CD4-positive, alpha-beta T cell treated with Interleukin-12 subunit alpha and Interleukin-12 subunit beta, for 1 hour (primary cell): Measurements from ENCODE around the gene RUNX3.

ENCODE experiments used
- DNase-seq: peaks from one replicate; pipeline ENCODE4 v3.0.0-alpha.2; 2020

Gene RUNX3

GRCh38 chr1:24878045-24878444, 52.0 kb downstream of the RUNX3 start:
- no peak for DNase-seq

- no peak for DNase-seq
Measured at GRCh38 chr1:24875991-24876506, 54.0 kb downstream of the RUNX3 start.

GRCh38 chr1:24875257-24875656, 54.8 kb downstream of the RUNX3 start:
- no peak for DNase-seq

DNA sequence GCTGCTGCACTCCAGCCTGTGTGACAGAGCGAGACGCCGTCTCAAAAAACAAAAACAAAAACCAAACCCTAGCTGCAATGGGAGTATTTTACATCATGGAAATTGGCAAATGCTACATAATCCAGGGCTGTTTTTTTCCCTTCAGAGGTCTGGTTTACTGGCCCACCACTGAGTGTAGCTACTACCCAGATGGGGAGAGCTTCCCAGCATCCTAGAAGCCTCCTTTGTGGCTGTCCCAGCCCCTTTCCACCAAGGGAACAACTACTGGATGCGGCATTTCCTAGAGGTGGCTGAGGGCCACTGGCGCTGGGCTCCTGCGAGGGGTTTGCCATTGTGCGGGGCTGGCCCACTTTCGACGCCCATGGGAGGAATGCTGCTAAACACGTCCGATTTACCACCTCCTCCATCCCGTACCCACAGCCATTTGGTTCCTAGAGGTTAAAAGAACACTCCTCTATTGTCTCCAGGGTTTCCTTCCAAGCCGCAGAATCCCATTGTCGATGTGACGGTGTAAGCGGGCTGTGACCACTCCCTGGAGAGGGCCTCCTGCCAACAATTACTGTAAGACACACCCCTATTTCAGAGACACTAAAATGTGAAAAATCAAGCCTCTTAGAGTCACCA, 55.4 kb downstream of the RUNX3 start:
- no peak for DNase-seq

DNA sequence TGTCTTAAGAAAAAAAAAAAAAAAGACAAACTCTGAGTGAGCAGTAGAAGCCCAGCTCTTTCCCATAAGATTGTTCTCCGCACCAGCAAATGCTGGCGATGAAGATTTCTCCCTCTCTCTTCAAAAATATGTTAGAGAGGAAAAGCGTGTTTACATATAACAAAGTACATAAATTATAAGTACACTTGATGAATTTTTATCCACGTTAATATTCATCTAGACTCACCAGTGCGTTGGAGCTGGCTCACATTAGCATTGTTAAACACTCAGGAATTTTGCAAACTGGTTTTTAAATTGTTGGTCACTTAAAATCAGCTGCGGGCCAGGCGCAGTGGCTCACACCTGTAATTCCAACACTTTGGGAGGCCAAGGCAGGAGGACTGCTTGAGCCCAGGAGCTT, 56.0 kb downstream of the RUNX3 start:
- no peak for DNase-seq

GRCh38 chr1:24873148-24873547, 56.9 kb downstream of the RUNX3 start:
- DNase-seq = no peak

- DNase-seq = no peak
Measured at GRCh38 chr1:24872061-24872850, 57.8 kb downstream of the RUNX3 start.

DNA sequence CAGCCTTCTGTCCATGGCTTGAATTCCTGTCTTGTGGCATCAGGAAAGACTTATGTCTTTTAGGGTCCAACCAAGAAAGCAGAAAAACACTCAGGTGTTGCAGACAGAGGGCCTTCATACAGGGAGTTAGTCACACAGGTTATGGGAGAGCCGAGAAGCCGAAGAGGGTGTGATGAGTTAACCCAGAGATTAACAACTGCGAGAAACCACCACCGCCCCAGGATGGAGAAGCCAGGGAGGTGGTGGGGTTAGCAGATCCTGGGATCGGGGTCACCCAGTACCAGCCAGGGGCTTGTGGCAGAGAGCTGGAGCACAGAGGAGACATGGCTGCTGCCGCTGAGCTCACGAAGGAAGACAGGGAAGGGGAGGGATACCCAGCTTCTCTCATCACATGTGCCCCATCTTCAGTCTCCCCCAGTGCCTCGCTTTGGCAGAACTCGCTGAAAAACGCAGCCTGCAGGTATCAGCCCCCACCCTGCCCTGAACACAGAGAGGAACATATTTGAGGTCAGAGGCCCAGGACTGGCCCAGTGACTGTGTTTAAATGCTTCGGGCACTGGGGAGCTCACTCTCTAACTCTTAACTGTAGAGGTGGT, 58.7 kb downstream of the RUNX3 start:
- no peak for DNase-seq

GRCh38 chr1:24870551-24871195, 59.4 kb downstream of the RUNX3 start:
- no peak for DNase-seq

GRCh38 chr1:24868016-24868875, 61.8 kb downstream of the RUNX3 start:
- DNase-seq = no peak

DNA sequence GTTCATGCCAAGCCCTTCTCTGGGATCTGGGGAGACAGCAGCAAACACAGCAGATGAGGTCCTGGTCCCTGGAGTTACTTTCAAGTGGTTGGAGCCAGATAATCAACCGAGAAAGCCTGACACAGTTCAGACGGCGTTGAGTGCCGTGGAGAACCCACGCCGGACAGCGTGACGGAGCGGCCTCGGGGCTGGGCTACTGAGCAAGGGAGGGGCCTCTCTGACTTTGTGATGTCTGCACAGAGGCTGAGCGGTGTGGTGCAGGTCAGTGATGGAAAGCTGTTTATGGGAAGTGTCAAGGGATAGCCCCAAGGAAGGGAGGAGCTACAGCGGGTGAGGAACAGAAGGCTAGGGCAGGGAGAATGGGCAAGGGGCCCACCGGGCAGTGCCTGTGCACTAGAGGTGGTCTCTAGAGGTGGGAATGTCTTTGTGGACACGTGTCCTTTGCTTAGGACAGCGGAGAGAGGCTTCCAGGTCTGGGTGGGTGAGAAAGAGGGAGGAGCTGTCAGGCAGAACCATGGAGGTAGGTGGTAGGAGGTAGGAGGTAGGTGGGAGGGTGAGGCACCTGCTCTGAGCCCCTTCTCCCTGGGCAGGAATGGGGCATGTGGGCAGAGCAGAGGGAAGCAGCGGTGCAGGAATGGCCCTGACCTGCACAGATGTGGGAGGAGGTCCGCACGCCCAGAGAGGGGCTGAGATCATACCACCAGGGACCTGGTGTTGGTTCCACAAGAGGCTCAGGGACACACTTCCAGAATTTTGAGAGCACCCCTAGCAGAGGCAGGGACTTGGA, 62.8 kb downstream of the RUNX3 start:
- DNase-seq = no peak

DNA sequence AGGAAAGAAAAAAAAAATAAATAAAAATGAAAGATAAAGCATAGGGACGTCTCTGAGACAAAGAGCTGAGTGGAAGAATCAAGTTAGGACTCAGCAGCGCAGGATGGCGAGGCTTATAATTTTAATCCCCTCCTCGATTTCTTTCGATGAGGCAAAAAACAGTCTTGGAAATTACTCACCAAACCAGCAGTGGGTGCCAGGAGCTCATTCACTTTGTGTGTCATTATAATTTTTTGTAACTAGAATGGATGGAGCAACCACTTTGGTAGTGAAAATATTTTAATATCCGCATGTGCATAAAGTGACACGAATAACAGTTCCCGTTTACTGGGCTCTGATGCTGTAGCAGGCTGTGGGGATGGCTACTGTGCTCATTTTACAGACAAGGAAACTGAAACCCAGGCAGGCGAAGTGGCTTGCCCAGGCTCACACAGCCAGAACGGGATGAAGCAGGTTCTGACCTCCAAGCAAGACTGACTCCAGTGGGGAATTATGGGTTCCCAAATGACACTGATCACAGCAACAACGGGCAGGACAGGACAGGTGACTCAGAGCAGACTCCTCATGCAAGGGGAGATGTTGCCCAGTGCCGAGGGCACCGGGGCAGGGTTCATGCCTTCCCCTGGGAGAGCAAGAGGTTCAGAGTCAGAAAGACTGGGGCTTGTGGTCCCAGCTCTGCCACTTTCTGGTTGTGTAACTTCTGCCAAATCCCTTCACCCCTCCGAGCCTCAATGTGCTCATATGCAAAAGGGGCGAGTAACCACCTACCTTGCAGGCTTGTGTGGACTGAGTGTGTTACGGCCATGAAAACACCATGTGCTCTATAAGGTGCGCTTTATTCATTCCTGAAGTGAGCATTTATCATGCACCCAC, 63.6 kb downstream of the RUNX3 start:
- DNase-seq = no peak

GRCh38 chr1:24865587-24865986, 64.5 kb downstream of the RUNX3 start:
- no peak for DNase-seq

DNA sequence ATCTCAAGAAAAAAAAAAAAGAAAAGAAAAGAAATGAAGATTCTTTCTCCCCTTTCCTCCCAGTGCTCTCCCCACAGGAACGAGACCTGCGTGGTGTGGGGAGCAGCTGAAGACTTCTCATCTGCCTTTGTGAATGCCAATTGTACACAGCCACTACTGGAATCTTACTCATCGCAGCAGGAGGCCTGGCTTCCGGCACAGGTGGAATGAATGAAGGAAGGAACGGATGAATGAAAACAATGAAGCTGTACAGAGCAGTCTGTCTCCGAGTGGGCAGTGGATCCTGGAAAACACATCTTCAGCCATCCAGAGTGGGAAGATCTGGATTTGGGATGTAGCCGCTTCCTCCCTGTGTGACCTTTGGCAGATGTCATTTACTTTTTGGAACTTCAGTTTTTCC, 64.9 kb downstream of the RUNX3 start:
- DNase-seq = no peak

DNA sequence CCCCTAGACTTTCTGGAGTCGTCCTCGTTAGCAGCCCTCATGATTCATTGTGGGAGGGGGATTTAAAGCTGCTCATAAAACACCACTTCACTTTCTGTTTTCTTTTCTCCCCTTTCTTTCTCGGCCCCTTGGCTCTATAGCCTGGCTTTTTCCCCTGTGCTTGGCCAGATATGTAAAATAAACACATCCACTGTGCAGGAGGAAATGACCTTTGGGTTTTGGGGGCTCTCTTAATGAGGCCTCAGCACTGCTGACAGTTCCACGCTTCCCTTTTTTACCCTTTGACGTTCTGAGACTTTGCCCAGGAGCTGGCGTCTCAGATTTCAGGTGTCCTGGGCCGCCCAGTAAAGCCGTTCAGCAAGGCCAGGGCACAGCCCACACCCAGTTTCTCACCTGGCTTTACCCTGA, 65.7 kb downstream of the RUNX3 start:
- DNase-seq = no peak

DNA sequence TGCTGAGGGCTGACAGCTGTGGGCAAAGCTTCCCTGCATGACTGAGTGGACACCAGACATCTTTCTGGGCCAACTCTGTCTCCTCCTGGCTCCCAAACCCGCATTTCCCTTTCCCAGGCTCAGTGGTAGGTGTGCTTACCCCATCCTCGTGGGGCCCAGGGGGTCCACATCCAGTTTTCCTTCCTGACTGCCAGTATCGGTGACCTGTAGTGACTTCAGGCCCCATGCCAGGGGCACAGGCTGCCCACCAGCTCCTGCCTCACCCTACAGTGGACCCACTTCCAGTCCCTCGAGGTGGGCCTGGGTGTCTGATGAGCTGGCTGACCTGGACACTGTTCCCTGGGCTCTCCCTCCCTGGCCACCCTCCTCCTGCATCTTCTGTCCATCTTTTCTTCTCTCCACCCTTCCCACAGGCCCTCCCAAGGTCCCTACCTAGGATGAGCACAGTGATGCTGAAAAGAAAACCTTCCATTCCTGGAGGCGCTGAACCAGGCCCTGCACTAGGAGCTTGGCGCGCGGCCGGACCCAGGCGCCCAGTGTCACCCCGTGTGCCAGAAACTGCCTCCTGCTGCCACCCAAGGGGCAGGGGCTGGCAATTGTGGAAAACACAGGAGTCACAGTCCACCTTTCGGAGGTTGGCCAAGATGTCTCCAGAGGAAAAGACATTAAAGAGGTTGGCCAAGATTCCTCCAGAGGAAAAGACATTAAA, 67.1 kb downstream of the RUNX3 start:
- no peak for DNase-seq

GRCh38 chr1:24861821-24862727, 68.0 kb downstream of the RUNX3 start:
- DNase-seq = no peak

DNA sequence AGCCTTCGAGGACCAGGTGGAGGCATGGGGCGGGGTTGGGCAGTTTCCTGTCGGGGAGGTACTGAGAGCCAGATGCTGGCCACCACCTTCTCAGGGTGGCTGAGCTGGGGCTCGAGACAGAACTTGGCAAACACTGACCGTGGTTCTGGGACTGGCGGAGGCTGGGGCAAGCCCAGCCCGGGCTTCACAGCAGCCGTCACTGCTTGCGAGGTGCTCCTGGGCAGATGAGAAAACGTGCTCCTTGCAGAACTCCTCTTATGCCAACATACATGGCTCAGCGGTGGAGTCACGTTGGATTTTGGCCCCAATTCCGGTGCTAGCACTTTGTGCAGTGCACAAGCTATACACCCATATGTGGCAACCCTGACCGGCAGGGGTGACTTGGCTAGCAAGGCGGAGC, 69.2 kb downstream of the RUNX3 start:
- DNase-seq = no peak
